Liver (tissue), 9 donors: ENCODE results near the gene FHDC1. TPM values are rescaled to one million over a fixed set of nuclear protein-coding genes. Genes with fewer than 3 reads are reported as not detected.
"Not testable (repeated sequence)": the region's sequence is repeated elsewhere in the genome, so short reads cannot be mapped to it uniquely, and the experiment has no call there.

Experiments used
- DNase-seq: peaks from one replicate; pipeline ENCODE4 v3.0.0-alpha.2; 2017; ENCODE audit warnings: low spot score
- H3K27ac ChIP-seq, 2 donors: one replicate each; pipeline ENCODE4 v1.7.0; 2013; ENCODE audit warnings: inconsistent platforms in 2 of 2, low read length in 2 of 2, control low read depth in 1 of 2, low read depth in 1 of 2, mild to moderate bottlenecking in 1 of 2
- H3K27me3 ChIP-seq, 4 donors: one replicate each; pipeline versions ENCODE4 v1.6.1 to v1.7.0; 2013; ENCODE audit warnings: low read length in 3 of 4, inconsistent platforms in 1 of 4, mild to moderate bottlenecking in 1 of 4, moderate library complexity in 1 of 4; ENCODE audit not compliant: control insufficient read depth in 4 of 4, insufficient read depth in 4 of 4
- H3K36me3 ChIP-seq, 4 donors: one replicate each; pipeline versions ENCODE4 v1.6.1 to v1.7.0; 2013; ENCODE audit warnings: low read length in 3 of 4, mild to moderate bottlenecking in 3 of 4, low read depth in 1 of 4, moderate library complexity in 1 of 4; ENCODE audit not compliant: control insufficient read depth in 4 of 4, insufficient read depth in 3 of 4
- H3K4me1 ChIP-seq, 4 donors: one replicate each; pipeline versions ENCODE4 v1.6.1 to v1.7.0; 2013; ENCODE audit warnings: low read length in 3 of 4, mild to moderate bottlenecking in 3 of 4, moderate library complexity in 1 of 4; ENCODE audit not compliant: control insufficient read depth in 4 of 4, insufficient read depth in 4 of 4
- H3K4me3 ChIP-seq, 3 donors: one replicate each; pipeline versions ENCODE4 v1.6.1 to v1.7.0; 2013; ENCODE audit warnings: low read length in 3 of 3, control low read depth in 1 of 3, low read depth in 1 of 3, mild to moderate bottlenecking in 1 of 3
- H3K9ac ChIP-seq, 2 donors: one replicate each; pipeline ENCODE4 v1.7.0; 2013; ENCODE audit warnings: low read length in 2 of 2, mild to moderate bottlenecking in 2 of 2, moderate library complexity in 2 of 2, control low read depth in 1 of 2, low read depth in 1 of 2
- H3K9me3 ChIP-seq, 4 donors: one replicate each; pipeline versions ENCODE4 v1.6.1 to v1.7.0; 2013; ENCODE audit warnings: low read length in 3 of 4; ENCODE audit not compliant: control insufficient read depth in 4 of 4
- EGR1 ChIP-seq, 2 donors: IDR thresholded peaks; 2 replicates each; pipeline ENCODE4 v1.6.1; 2016 to 2018; ENCODE audit warnings: antibody characterized with exemption in 2 of 2, low read depth in 2 of 2
- FOXA1 ChIP-seq: IDR thresholded peaks from 2 replicates; pipeline ENCODE4 v1.6.1; 2016; ENCODE audit warnings: antibody characterized with exemption
- HNF4A ChIP-seq, 2 donors: conservative IDR thresholded peaks; 2 replicates each; pipeline ENCODE4 v1.6.1; 2016; ENCODE audit warnings: antibody characterized with exemption in 2 of 2, mild to moderate bottlenecking in 2 of 2
- HNF4G ChIP-seq: IDR thresholded peaks from 2 replicates; pipeline ENCODE4 v1.6.1; 2016; ENCODE audit warnings: antibody characterized with exemption
- JUND ChIP-seq, 2 donors: IDR thresholded peaks; 2 replicates each; pipeline ENCODE4 v1.6.1; 2016; ENCODE audit warnings: antibody characterized with exemption in 2 of 2
- NR2F2 ChIP-seq: IDR thresholded peaks from 2 replicates; pipeline ENCODE4 v1.6.1; 2016; ENCODE audit warnings: antibody characterized with exemption
- RAD21 ChIP-seq, 2 donors: IDR thresholded peaks; 2 replicates each; pipeline ENCODE4 v1.6.1; 2016; ENCODE audit warnings: antibody characterized with exemption in 2 of 2, mild to moderate bottlenecking in 2 of 2
- RXRA ChIP-seq, 2 donors: IDR thresholded peaks; 2 replicates each; pipeline ENCODE4 v1.6.1; 2017 to 2018; ENCODE audit warnings: antibody characterized with exemption in 2 of 2, mild to moderate bottlenecking in 1 of 2
- SP1 ChIP-seq: IDR thresholded peaks from 2 replicates; pipeline ENCODE4 v1.6.1; 2018; ENCODE audit warnings: antibody characterized with exemption, mild to moderate bottlenecking
- TAF1 ChIP-seq: conservative IDR thresholded peaks from 2 replicates; pipeline ENCODE4 v1.6.1; 2016; ENCODE audit warnings: antibody characterized with exemption, mild to moderate bottlenecking
- YY1 ChIP-seq: IDR thresholded peaks from 2 replicates; pipeline ENCODE4 v1.6.1; 2016; ENCODE audit warnings: antibody characterized with exemption, mild to moderate bottlenecking
- WGBS: extraction: QIAGEN DNeasy Blood & Tissue Kit; methylation state at CpG from one replicate; pipeline ENCODE4 v1.1.7; 2013; 5-methylcytosine and 5-hydroxymethylcytosine counted together
- polyA plus RNA-seq, 2 donors: library from polyadenylated mRNA; stranded (reverse) in 1 of 2; unstranded in 1 of 2; fragments of 200-250 nt in 1 of 2; fragments of >200 nt in 1 of 2; fragmentation: Nextera tagmentation in 1 of 2; extraction: Ambion mirVana in 1 of 2; gene quantifications; one replicate each; pipeline versions ENCODE4 v1.2.1 to v1.2.3, GENCODE V29; 2013 to 2015
- total RNA-seq, 2 donors: library from RNA; depleted of rRNA; stranded (reverse); fragments of >200 nt; gene quantifications; one replicate each; pipeline ENCODE4 v1.2.3, GENCODE V29; 2014
- TF ChIP-seq, protein P1 (sequence below): IDR thresholded peaks from 2 replicates; pipeline ENCODE4 v1.6.1; 2016; ENCODE audit warnings: antibody characterized with exemption
- TF ChIP-seq, protein P2 (sequence below): fragments of 150-350 bp; IDR thresholded peaks from 2 replicates; pipeline ENCODE4 v1.5.1; 2017; ENCODE audit warnings: improper control_type of control experiment, low read depth, low read length; ENCODE audit not compliant: missing input control
- TF ChIP-seq, protein P3 (sequence below): IDR thresholded peaks from 2 replicates; pipeline ENCODE4 v1.6.1; 2016; ENCODE audit warnings: antibody characterized with exemption
- TF ChIP-seq, protein P4 (sequence below): IDR thresholded peaks from 2 replicates; pipeline ENCODE4 v1.6.1; 2016; ENCODE audit warnings: antibody characterized with exemption
- donor health status: healthy.
- donor health status: healthy.
- donor health status: healthy.
- donor health status: healthy.
- donor health status: healthy.

The FHDC1 gene
- total and polyA plus RNA-seq, 4 donors, result 0.06 to 33.0 (median 0.11) TPM

DNA sequence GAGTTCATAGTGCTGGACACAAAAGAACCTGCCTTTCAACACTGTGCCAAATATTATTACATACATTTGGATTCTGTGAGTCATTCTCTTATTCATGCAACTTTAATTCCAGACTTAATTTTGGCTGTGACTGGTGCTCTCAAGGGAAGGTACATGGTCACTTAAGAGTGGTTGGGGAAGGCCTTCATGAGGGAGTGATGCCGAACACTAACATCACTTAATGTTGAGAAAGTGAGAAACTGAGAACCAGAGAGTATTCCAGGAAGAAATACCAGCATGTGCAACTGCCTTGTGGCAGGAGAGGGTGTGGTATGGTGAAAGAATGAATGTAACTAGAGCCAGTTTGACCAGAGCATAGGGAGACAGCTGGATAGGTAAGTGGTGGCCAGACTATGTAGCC lies 41.5 kb upstream of the FHDC1 start:
- H3K4me3 ChIP-seq, result no peak overlapping the region
- no peak overlapping the region for H3K27ac ChIP-seq
- no peak overlapping the region for H3K9ac ChIP-seq
- no peaks in the 10 kb centered on the region for H3K27me3 ChIP-seq
- peaks cover 0 to 8% (median 1%) of the 10 kb centered on the region in 4 donors for H3K36me3 ChIP-seq
- DNase-seq, result no peak
- H3K4me1 ChIP-seq, result no peaks in the 10 kb centered on the region
- 96% methylated on average over 1 of the region's 1 CpG for WGBS
- TF ChIP-seq HNF4A (conservative IDR thresholded peaks at IDR 0.05) (no peak), RXRA (IDR thresholded peaks at IDR 0.05) (no peak), JUND (IDR thresholded peaks at IDR 0.05) (no peak), EGR1 (IDR thresholded peaks at IDR 0.05; ENCODE audit: low read depth in 2 of 2) (no peak), FOXA1 (no peak), SP1 (no peak)
- TF ChIP-seq, protein P1, sequence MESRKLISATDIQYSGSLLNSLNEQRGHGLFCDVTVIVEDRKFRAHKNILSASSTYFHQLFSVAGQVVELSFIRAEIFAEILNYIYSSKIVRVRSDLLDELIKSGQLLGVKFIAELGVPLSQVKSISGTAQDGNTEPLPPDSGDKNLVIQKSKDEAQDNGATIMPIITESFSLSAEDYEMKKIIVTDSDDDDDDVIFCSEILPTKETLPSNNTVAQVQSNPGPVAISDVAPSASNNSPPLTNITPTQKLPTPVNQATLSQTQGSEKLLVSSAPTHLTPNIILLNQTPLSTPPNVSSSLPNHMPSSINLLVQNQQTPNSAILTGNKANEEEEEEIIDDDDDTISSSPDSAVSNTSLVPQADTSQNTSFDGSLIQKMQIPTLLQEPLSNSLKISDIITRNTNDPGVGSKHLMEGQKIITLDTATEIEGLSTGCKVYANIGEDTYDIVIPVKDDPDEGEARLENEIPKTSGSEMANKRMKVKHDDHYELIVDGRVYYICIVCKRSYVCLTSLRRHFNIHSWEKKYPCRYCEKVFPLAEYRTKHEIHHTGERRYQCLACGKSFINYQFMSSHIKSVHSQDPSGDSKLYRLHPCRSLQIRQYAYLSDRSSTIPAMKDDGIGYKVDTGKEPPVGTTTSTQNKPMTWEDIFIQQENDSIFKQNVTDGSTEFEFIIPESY, result no peak
- TF ChIP-seq, protein P2, sequence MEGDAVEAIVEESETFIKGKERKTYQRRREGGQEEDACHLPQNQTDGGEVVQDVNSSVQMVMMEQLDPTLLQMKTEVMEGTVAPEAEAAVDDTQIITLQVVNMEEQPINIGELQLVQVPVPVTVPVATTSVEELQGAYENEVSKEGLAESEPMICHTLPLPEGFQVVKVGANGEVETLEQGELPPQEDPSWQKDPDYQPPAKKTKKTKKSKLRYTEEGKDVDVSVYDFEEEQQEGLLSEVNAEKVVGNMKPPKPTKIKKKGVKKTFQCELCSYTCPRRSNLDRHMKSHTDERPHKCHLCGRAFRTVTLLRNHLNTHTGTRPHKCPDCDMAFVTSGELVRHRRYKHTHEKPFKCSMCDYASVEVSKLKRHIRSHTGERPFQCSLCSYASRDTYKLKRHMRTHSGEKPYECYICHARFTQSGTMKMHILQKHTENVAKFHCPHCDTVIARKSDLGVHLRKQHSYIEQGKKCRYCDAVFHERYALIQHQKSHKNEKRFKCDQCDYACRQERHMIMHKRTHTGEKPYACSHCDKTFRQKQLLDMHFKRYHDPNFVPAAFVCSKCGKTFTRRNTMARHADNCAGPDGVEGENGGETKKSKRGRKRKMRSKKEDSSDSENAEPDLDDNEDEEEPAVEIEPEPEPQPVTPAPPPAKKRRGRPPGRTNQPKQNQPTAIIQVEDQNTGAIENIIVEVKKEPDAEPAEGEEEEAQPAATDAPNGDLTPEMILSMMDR, result no peak
- TF ChIP-seq, protein P3, sequence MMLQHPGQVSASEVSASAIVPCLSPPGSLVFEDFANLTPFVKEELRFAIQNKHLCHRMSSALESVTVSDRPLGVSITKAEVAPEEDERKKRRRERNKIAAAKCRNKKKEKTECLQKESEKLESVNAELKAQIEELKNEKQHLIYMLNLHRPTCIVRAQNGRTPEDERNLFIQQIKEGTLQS, result no peak
- H3K9me3 ChIP-seq, result no peaks in the 10 kb centered on the region

DNA sequence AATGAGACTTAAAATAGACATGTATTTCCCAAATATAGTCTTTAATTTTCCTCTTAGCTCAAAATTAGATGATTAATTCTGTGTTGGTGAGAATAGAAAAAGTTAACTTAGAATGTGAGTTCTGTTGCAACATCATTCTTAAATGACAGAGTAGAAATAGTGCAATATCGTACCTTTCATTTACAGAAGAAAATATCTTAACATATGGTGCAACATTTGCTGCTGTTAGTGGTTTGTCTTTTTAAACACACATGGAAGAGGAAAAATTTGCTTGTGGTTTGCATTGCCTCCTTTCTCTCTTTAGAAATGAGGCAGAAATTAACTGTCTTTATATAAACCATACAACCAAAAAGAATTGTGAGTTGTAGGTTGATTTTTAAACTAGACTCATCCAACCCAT lies 39.3 kb upstream of the FHDC1 start:
- no peaks in the 10 kb centered on the region for H3K4me1 ChIP-seq
- H3K4me3 ChIP-seq, result no peak overlapping the region
- H3K9me3 ChIP-seq, result no peaks in the 10 kb centered on the region
- no peaks in the 10 kb centered on the region for H3K27me3 ChIP-seq
- 65% methylated on average over 1 of the region's 1 CpG for WGBS
- no peak for DNase-seq
- H3K27ac ChIP-seq, result no peak overlapping the region
- no peak for TF ChIP-seq YY1
- no peak for TF ChIP-seq SP1
- TF ChIP-seq TAF1, result no peak
- no peak for TF ChIP-seq NR2F2
- TF ChIP-seq, protein P3, result no peak
- TF ChIP-seq RAD21 (IDR thresholded peaks at IDR 0.05), result no peak
- TF ChIP-seq HNF4G, result no peak
- TF ChIP-seq, protein P4, sequence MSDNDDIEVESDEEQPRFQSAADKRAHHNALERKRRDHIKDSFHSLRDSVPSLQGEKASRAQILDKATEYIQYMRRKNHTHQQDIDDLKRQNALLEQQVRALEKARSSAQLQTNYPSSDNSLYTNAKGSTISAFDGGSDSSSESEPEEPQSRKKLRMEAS, result no peak
- TF ChIP-seq, protein P1, result no peak
- TF ChIP-seq, protein P2, result no peak
- TF ChIP-seq JUND (IDR thresholded peaks at IDR 0.05), result no peak
- no peak overlapping the region for H3K9ac ChIP-seq
- peaks cover 0 to 4% (median 0%) of the 10 kb centered on the region in 4 donors for H3K36me3 ChIP-seq

DNA sequence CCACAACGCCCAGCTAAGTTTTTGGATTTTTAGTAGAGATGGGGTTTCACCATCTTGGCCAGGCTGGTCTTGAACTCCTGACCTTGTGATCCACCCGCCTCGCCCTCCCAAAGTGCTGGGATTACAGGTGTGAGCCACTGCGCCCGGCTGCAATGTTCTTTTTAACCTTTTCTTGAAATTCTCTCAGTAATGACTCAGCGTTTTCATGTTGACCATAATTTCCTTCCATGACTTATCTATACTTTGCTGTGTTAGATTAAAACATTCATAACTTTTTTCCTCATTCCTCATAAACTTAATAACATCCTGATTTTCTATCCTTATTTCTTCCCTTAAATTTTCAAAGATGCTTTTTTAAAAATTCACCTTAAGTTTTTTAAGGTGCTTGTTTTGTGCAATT lies 38.0 kb upstream of the FHDC1 start:
- not testable (repeated sequence) for H3K4me3 ChIP-seq, H3K4me1 ChIP-seq, H3K36me3 ChIP-seq, H3K27ac ChIP-seq, H3K9me3 ChIP-seq, H3K27me3 ChIP-seq, H3K9ac ChIP-seq, DNase-seq
- 94% methylated on average over 6 of the region's 6 CpGs for WGBS
